Endothelial cell (in vitro differentiated cells): Measurements from ENCODE around the gene CADM1. TPM values are rescaled to one million over a fixed set of nuclear protein-coding genes. Genes with fewer than 3 reads are reported as not detected.

Experiments used
- DNase-seq: peaks from one replicate; pipeline ENCODE4 v3.0.0; 2021; ENCODE audit warnings: low spot score
- H3K27ac Mint-ChIP-seq: one replicate; pipeline ENCODE4 v1.8.0; 2021; ENCODE audit warnings: mixed read lengths, inconsistent platforms; ENCODE audit not compliant: unreplicated experiment
- H3K27me3 Mint-ChIP-seq: one replicate; pipeline ENCODE4 v1.8.0; 2021; ENCODE audit warnings: mild to moderate bottlenecking, moderate library complexity, mixed read lengths, inconsistent platforms; ENCODE audit not compliant: unreplicated experiment
- H3K36me3 Mint-ChIP-seq: one replicate; pipeline ENCODE4 v1.8.0; 2021; ENCODE audit warnings: mild to moderate bottlenecking, low read depth, mixed read lengths, inconsistent platforms; ENCODE audit not compliant: unreplicated experiment
- H3K4me1 Mint-ChIP-seq: one replicate; pipeline ENCODE4 v1.8.0; 2021; ENCODE audit warnings: mild to moderate bottlenecking, mixed read lengths, inconsistent platforms; ENCODE audit not compliant: unreplicated experiment
- H3K4me3 Mint-ChIP-seq: one replicate; pipeline ENCODE4 v1.8.0; 2021; ENCODE audit warnings: mild to moderate bottlenecking, mixed read lengths, inconsistent platforms; ENCODE audit not compliant: unreplicated experiment
- H3K9me3 Mint-ChIP-seq: one replicate; pipeline ENCODE4 v1.8.0; 2021; ENCODE audit warnings: mixed read lengths, inconsistent platforms; ENCODE audit not compliant: unreplicated experiment
- CTCF ChIP-seq: fragments of 200-600 bp; sonication (generic); IDR thresholded peaks from one replicate; pipeline ENCODE4 v1.5.0; 2021; ENCODE audit warnings: antibody characterized with exemption; ENCODE audit not compliant: unreplicated experiment
- total RNA-seq: library from RNA; stranded (reverse); fragmentation: NEBNext Ultra II Directional; extraction: Animal tissue kit (Norgen Biotek cat#: 25700); gene quantifications from one replicate; pipeline ENCODE4 v1.2.1, GENCODE V29; 2021; ENCODE audit not compliant: unreplicated experiment

Gene CADM1
- total RNA-seq, 1 donor from 2014 or later, result 65.5 TPM

GRCh38 chr11:115409691-115410220, 94.5 kb downstream of the CADM1 start:
- Mint-ChIP-seq H3K9me3 (no peaks in the 10 kb centered on the region), H3K27ac (no peak overlapping the region), H3K36me3 (no peaks in the 10 kb centered on the region), H3K27me3 (no peaks in the 10 kb centered on the region), H3K4me1 (peaks cover 5% of the 10 kb centered on the region), H3K4me3 (no peak overlapping the region)
- DNase-seq, result no peak
- no peak for TF ChIP-seq CTCF

GRCh38 chr11:115409116-115409670, 95.0 kb downstream of the CADM1 start:
- peaks cover 5% of the 10 kb centered on the region for H3K4me1 Mint-ChIP-seq
- H3K4me3 Mint-ChIP-seq, result no peak overlapping the region
- no peak for TF ChIP-seq CTCF
- H3K9me3 Mint-ChIP-seq, result no peaks in the 10 kb centered on the region
- H3K27me3 Mint-ChIP-seq, result no peaks in the 10 kb centered on the region
- no peaks in the 10 kb centered on the region for H3K36me3 Mint-ChIP-seq
- no peak for DNase-seq
- no peak overlapping the region for H3K27ac Mint-ChIP-seq

GRCh38 chr11:115408036-115408921, 95.9 kb downstream of the CADM1 start:
- TF ChIP-seq CTCF, result no peak
- Mint-ChIP-seq H3K4me1 (peaks cover 5% of the 10 kb centered on the region), H3K36me3 (no peaks in the 10 kb centered on the region), H3K9me3 (no peaks in the 10 kb centered on the region), H3K27me3 (no peaks in the 10 kb centered on the region), H3K4me3 (no peak overlapping the region), H3K27ac (no peak overlapping the region)
- no peak for DNase-seq

GRCh38 chr11:115407496-115407895, 96.7 kb downstream of the CADM1 start:
- H3K4me1 Mint-ChIP-seq, result peaks cover 5% of the 10 kb centered on the region
- no peaks in the 10 kb centered on the region for H3K9me3 Mint-ChIP-seq
- no peak overlapping the region for H3K4me3 Mint-ChIP-seq
- H3K27ac Mint-ChIP-seq, result no peak overlapping the region
- no peak for DNase-seq
- H3K36me3 Mint-ChIP-seq, result no peaks in the 10 kb centered on the region
- TF ChIP-seq CTCF, result no peak
- no peaks in the 10 kb centered on the region for H3K27me3 Mint-ChIP-seq

- Mint-ChIP-seq H3K4me1 (peaks cover 5% of the 10 kb centered on the region), H3K9me3 (no peaks in the 10 kb centered on the region), H3K27ac (no peak overlapping the region), H3K4me3 (no peak overlapping the region), H3K36me3 (no peaks in the 10 kb centered on the region), H3K27me3 (no peaks in the 10 kb centered on the region)
- no peak for TF ChIP-seq CTCF
- no peak for DNase-seq
Measured at GRCh38 chr11:115406404-115406803, 97.8 kb downstream of the CADM1 start.
